GM06990 (cell line): ENCODE measurements around the gene NFATC2.

Source experiments
- DNase-seq: peaks from one replicate; pipeline ENCODE4 v3.0.0-alpha.2; 2011; ENCODE audit not compliant: insufficient read length; ENCODE audit errors: extremely low read depth
- H3K27me3 ChIP-seq: replicated peaks from 2 replicates; pipeline ENCODE4 v1.6.0; 2011; ENCODE audit warnings: low read length; ENCODE audit not compliant: control insufficient read depth, insufficient read depth
- H3K36me3 ChIP-seq: 2 replicates; pipeline ENCODE4 v1.5.1; 2011; ENCODE audit warnings: low read length; ENCODE audit not compliant: control insufficient read depth, insufficient read depth
- H3K4me3 ChIP-seq: replicated peaks from 2 replicates; pipeline ENCODE4 v1.5.1; 2011; ENCODE audit warnings: low read depth, mild to moderate bottlenecking, control low read depth, low read length
- CTCF ChIP-seq: IDR thresholded peaks from 2 replicates; pipeline ENCODE4 v1.5.1; 2011; ENCODE audit warnings: low read length, control low read depth, mild to moderate bottlenecking, inconsistent platforms; ENCODE audit not compliant: insufficient read depth, poor library complexity, severe bottlenecking

NFATC2 gene

DNA sequence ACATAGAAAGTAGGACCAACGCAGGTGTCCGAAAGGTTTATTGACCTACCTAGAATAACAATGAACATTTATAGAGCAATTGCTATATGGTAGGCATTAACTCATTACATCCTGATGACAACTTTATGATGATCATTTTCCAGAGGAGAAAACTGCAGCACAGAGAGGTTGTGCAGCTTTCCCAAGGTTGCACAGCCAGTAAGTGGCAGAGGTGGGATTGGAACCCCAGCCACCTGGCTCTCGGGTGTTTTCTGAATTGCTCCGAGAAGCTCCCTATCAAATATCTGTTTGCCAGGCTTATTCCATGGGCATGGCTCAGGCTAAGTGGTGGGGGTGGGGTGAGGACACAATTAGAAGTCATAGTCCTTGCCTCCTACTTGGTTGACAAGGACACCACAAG lies 24.1 kb upstream of the NFATC2 start:
- TF ChIP-seq CTCF, result no peak
- Histone ChIP-seq H3K4me3 (no peak overlapping the region), H3K27me3 (no peaks in the 10 kb centered on the region; the same call in 1 of the 2 replicates), H3K36me3 (no peaks in the 10 kb centered on the region)
- no peak for DNase-seq

DNA sequence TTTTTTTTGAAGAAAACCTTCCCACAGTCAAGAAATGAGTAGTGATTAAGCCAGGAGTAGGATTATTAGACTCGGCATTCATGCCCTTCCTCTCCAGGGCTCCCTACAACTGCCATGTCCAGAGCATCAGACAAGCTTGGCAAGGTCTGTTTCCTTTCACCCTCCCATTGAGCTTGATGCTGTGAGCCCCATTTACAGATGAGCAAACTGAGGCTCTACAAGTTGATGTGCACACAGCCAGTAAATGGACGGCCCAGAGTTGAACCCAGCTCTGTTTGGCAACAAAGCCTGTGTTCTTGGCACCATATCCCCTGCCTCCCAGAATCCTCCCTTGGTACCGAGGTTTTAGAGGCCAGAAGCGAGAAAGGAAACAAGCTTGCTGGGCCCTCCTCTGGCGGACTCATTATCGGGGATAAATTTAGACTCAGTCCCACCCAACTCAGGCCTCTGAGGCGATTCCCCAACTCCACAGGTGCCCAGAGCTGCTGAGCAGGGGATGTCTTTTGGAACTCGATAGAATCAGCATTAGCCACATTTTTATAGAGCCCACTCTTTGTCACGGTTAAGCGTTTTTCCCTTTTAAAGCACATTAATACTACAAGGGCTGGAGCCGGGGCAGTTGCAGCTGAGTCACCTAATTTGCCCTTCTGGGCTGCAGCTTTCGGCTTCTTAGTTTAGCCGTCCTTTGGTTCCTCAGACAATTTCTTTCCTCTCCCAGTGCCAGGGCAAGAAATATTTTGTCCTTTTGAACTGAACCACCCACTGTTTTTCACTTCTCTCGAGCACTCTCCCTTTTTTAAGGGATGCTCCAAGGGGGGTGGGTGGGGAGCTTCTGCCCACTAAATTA lies 23.0 kb upstream of the NFATC2 start:
- Histone ChIP-seq H3K4me3 (no peak overlapping the region), H3K27me3 (no peaks in the 10 kb centered on the region; the same call in none of the 2 replicates), H3K36me3 (no peaks in the 10 kb centered on the region)
- no peak for TF ChIP-seq CTCF
- no peak for DNase-seq

GRCh38 chr20:51563486-51564332 lies 21.2 kb upstream of the NFATC2 start:
- no peak for TF ChIP-seq CTCF
- Histone ChIP-seq H3K4me3 (no peak overlapping the region), H3K36me3 (no peaks in the 10 kb centered on the region), H3K27me3 (no peaks in the 10 kb centered on the region; the same call in none of the 2 replicates)
- DNase-seq, result no peak

GRCh38 chr20:51563174-51563485 lies 20.6 kb upstream of the NFATC2 start:
- TF ChIP-seq CTCF, result no peak
- Histone ChIP-seq H3K4me3 (no peak overlapping the region), H3K36me3 (no peaks in the 10 kb centered on the region), H3K27me3 (no peaks in the 10 kb centered on the region; the same call in none of the 2 replicates)
- no peak for DNase-seq

GRCh38 chr20:51562332-51563173 lies 20.0 kb upstream of the NFATC2 start:
- no peak for DNase-seq
- TF ChIP-seq CTCF, result no peak
- Histone ChIP-seq H3K27me3 (no peaks in the 10 kb centered on the region; the same call in none of the 2 replicates), H3K36me3 (no peaks in the 10 kb centered on the region), H3K4me3 (peak overlapping the region; percentile 14)
